ENCODE measurements around the gene NHS.

NHS gene

GRCh38 chrX:17448188-17448587 is 73.2 kb downstream of the NHS start:
- DNase-seq (ENCODE audit: low read depth), result no peak

DNA sequence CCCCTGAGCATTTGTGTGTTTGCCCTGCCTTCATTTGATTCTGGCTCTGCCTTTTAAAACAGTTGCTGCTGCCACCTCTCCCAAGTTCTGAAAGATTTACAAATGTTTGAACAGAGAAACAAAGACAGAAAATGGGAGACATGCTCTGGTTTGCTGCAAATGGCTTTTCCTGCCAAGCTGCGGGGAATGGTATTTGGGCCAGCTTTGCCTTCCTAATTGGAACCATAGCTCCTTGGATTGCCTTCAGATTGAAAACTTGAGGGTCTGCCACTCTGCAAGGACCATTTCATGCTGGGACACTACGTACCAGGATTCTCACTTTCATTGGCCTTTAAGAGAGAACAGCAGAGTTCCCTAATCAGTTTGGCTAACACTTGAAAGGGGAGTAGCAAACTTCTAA is 74.9 kb downstream of the NHS start:
- no peak for DNase-seq (ENCODE audit: low read depth)

- no peak for DNase-seq (ENCODE audit: low read depth)
These were observed 78.8 kb downstream of the NHS start for GRCh38 chrX:17453788-17454187.

DNA sequence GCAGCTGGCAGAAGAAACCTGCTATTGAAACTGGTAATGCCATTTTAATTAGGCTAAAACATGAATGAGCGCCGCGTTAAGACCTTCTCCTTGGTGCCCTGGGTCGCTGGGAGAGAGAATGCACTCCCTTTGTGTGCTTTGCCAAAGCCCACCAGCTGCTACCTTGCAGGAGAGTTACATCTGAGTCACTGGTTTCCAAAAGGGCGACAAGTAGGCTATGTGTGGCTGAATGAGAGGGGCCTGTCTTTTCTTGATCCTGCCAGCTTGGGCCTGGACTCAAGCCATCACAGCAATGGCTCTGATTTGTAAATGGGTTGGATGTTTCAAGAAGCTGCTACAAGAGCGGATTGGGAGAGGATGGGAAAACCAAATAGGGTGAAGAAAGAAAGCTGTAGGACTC is 81.5 kb downstream of the NHS start:
- DNase-seq (ENCODE audit: low read depth), result no peak

DNA sequence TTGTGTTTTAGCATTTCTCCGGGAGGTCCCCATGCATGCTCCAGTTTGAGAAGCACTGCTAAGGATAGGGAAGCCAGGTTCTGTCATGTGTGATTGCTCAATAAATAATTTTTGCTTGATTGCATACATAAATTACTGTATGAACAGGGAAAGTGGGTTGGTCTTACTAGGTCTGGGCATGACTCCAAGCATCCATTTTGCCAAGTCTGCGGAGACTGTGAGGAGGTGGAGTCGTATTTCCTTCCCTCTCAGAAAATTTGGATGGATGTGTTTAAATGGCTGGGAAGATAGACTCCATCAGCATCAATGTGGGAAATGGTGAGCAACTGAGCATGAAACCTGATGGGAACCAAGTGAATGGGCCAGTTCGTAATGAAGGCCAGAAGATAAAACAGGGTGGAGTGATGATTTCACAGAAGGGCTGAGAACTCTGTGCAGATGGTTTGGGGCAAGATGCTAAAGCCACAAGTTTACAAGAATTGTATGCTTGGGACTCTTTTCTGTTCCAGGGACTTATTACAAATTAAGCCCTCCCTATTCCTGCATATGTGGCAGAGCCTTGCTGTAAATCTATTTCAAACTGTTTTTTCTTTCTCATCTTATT is 84.1 kb downstream of the NHS start:
- DNase-seq (ENCODE audit: low read depth), result no peak

DNA sequence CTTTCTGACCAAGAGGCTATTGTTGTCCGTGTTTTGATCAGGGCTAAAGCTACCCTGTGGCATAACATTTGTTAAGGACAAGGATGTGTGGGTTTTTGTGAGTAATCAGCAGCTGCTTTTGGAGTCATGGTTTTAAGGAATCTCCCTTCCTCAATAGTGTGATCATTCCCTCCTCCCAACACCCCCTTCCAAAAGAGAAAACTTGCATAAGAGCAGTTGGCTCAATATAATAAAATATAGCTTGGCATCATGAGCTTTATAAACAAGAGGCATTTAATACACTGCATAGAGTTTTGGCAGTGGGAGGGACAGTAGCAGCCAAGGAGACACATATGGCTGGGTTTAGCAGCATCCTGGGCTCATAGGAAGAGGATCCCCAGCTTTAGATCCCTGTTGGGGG is 84.7 kb downstream of the NHS start:
- DNase-seq (ENCODE audit: low read depth), result peak; percentile 47

GRCh38 chrX:17462881-17463280 is 87.9 kb downstream of the NHS start:
- no peak for DNase-seq (ENCODE audit: low read depth)

DNA sequence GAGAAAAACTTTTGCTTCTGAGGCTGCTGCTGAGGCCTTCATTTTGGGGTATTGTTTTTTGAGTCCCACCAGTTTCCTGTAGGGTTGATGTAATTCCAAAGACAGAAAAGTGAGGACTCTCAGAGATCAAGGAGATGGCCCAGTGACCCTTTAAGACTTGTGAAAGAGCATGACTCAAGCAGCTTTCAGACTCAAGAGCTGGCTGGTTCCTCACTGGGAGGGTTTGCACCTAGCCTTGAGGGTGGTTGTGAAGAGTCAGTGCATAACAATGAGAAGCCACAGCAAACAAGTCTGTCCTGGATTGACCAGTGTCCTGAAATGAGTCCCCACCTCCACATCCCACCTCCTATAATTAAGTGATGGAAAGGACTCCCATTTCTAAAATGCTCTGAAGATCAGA is 89.2 kb downstream of the NHS start:
- DNase-seq (ENCODE audit: low read depth), result peak; percentile 71

DNA sequence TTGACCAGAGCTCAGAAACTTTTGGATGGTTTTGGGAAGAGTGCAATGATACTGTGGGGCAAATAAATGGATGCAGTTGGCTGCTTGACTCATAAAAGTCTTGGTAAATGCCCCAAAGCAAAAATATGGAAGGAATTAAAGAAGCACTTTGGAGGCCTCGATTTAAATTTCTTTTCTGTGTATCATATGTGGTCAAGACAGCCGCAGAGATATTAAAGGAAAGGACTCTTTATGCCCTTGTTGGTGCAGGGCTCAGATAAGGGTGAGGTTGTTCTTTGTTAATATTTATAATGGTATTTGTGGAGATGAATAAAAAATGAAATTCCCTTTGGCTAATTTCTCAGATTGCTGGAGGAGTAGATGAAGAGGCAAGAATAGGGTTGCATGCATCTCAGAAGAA is 90.2 kb downstream of the NHS start:
- DNase-seq (ENCODE audit: low read depth), result no peak

DNA sequence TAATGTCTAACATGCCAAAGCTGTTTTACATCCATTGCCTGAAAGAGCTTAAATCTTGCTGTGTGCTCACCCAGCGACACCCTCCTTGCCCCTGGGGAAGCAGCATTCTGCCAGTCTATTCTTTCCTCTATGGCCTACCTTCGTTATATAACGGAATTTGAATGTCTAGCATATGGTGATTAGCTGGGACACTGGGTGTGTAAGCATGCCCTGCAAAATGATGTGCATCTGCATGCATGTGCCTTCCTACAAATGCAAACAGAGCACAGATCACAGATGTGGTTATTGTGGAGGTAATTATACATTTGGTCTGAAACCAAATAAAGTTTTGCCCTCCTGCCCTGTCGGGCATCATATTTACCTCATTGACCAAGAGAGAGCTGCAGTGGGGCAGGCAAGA is 90.8 kb downstream of the NHS start:
- DNase-seq (ENCODE audit: low read depth), result no peak

GRCh38 chrX:17470136-17470535 is 95.1 kb downstream of the NHS start:
- DNase-seq (ENCODE audit: low read depth), result no peak

DNA sequence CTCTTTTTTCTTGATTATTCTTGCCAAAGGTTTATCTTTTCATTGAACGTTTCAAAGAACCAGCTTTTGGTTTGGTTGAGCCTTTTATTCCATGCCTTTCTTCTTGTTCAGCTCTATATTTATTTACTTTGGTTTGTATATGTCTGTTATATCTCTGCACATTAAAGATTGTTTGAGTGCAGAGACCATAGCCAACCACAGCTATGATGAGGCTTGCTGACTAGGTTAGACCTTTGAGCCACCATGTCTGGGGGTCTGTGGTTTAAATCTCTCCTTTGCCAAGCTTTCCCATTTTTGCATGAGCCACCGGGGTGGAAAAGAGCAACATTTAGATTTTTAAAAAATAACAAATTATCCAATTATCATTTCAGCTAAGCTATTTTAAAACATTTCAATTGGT is 96.1 kb downstream of the NHS start:
- DNase-seq (ENCODE audit: low read depth), result no peak

DNA sequence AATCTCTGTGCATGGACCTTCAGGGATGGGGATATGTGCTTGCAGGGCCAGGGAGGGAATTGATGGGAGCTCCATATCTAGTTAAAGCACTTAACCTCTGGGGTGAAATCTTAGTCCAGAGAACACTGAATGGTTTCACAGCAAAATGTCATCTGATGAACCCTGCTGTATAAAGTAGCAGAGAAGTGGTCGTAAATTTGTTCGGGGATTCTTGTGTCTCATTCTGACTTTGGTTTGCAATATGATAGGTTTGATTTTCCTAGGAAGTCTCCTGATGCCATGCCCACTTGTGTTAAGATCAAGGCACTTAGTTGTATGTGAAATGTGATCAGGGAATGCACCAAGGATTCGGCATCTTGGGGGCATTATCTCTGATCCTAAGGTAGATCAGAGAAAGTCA is 96.9 kb downstream of the NHS start:
- DNase-seq (ENCODE audit: low read depth), result no peak

- no peak for DNase-seq (ENCODE audit: low read depth)
These were observed 97.4 kb downstream of the NHS start for GRCh38 chrX:17472424-17472823.

DNA sequence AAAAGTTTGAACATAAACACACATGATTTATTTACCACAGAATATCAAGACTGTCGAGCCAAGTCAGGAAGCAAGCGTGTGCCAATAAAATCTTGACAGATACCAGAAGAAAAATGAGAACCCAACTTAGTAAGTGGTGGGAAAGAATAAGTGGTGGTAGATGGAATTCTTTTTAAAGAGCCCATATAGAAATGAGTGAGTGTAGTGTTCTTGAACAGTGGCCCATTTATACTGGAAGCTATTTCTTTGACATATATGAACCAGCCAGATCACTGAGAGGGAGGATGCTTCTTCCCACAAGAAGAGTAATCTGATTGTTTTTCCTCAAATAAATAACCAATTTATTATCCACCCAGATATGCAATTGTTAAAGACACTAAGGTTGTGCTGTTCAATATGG is 98.0 kb downstream of the NHS start:
- DNase-seq (ENCODE audit: low read depth), result no peak

- peak; percentile 74 for DNase-seq (ENCODE audit: low read depth)
These were observed 99.9 kb downstream of the NHS start for GRCh38 chrX:17474892-17475291.

GRCh38 chrX:17475449-17476217 is 100.6 kb downstream of the NHS start:
- no peak for DNase-seq (ENCODE audit: low read depth)

DNA sequence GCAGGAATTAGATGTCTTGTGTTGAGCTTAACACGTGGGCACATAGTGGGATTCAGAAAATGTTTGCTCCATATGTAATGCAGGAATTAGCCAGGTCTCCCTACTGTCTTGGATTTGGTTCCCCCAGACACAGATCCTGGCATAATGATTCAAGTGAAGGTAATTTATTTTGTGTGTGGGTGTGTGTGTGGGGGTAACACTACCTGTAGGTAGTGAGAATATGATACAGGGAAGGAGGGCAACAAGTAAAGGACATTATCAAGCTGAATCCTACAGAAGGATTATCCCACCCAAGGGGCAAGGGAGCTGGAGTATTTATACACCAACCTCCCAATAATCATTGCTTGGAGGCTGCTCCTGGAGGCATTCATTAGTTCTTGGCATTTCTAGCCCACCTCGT is 101.4 kb downstream of the NHS start:
- DNase-seq (ENCODE audit: low read depth), result no peak

GRCh38 chrX:17481086-17481485 is 106.1 kb downstream of the NHS start:
- no peak for DNase-seq (ENCODE audit: low read depth)

DNA sequence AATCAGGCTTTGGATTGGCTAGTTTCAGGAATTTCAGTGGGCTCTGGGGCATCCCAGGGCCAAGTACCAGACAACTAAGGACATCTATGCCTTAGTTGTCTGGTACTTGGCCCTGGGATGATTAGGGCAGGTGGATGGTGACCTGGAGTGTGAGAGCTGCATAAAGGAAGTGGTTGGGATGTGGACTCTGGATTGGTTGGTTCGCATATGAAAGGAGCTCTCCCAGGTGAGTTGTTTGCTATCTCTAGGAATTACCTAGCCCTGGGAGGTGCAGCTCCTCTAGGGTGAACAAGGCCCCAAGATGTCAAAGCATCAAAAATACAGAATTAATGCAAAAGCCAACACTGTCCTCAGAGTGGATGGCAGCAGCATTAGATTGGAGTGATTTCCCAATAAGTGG is 109.6 kb downstream of the NHS start:
- no peak for DNase-seq (ENCODE audit: low read depth)

DNA sequence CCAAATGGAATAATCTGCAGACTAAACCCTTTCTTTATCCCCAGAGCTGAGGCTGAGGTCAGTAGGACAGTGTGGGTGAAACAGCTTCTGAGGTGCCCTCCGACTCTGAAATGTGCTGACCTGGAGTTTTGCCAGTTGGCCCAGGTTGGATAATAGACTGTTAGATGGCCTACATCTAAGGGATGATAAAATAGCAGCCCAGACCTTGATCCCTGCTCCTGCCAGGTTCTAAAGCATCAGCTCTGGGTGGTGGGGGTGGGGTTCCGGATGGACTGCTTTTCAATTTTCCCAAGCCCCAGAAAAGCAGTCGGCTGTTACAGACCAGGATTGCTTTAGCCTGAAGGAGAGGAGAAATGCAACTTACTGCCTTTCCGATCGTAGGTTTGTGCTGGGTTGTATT is 110.4 kb downstream of the NHS start:
- DNase-seq (ENCODE audit: low read depth), result no peak

GRCh38 chrX:17488036-17488435 is 113.0 kb downstream of the NHS start:
- no peak for DNase-seq (ENCODE audit: low read depth)

- no peak for DNase-seq (ENCODE audit: low read depth)
These were observed 119.2 kb downstream of the NHS start for GRCh38 chrX:17494216-17494615.

DNA sequence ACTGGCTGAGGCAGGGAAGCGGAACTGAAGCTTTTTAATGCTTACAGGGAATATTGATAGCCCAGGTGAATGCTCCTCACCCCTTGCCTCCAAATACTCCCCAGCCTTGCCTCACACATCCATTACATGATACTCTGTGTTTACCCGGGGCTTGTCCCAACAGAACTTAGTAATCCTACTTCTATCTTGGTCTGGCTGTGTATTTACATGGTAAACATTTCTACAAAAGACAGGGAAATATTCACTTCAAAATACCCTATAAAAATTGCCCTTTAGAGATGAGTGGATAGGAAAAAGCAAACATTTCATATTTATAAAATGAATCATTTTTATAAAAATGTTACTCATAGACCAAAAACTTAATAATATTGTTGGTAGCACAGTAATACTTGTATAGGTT is 120.1 kb downstream of the NHS start:
- peak; percentile 18 for DNase-seq (ENCODE audit: low read depth)

All from ELR (cell line).